Heart left ventricle (tissue), 16 donors: ENCODE measurements around the gene SUGCT. TPM values are rescaled to one million over a fixed set of nuclear protein-coding genes. Genes with fewer than 3 reads are reported as not detected.
"Not testable (repeated sequence)": the region's sequence is repeated elsewhere in the genome, so short reads cannot be mapped to it uniquely, and the experiment has no call there.

Source experiments
- ATAC-seq, 4 donors: fragments of 200-7000 bp; cut with Tn5 transposase; one replicate each; pipeline ENCODE4 v1.9.1; 2020 to 2022; ENCODE audit warnings: moderate library complexity in 4 of 4, mild to moderate bottlenecking in 3 of 4, moderate number of reproducible peaks in 1 of 4
- DNase-seq, 5 donors: peaks; one replicate each; pipeline ENCODE4 v3.0.0-alpha.2; 2020
- H3K27ac ChIP-seq, 12 donors: fragments of 200-600 bp; sonication (generic) in 4 of 12; one replicate each; pipeline versions ENCODE4 v1.5.0 to v1.8.0; 2016 to 2022; ENCODE audit warnings: mild to moderate bottlenecking in 2 of 12
- H3K27me3 ChIP-seq, 9 donors: fragments of 200-600 bp; sonication (generic) in 2 of 9; one replicate each; pipeline versions ENCODE4 v1.5.1 to v1.8.0; 2016 to 2022; ENCODE audit warnings: mild to moderate bottlenecking in 3 of 9
- H3K36me3 ChIP-seq, 9 donors: fragments of 200-600 bp; sonication (generic) in 2 of 9; one replicate each; pipeline versions ENCODE4 v1.5.0 to v1.8.0; 2018 to 2022; ENCODE audit warnings: mild to moderate bottlenecking in 2 of 9
- H3K4me1 ChIP-seq, 12 donors: fragments of 200-600 bp; sonication (generic) in 4 of 12; one replicate each; pipeline versions ENCODE4 v1.5.0 to v1.8.0; 2016 to 2022; ENCODE audit warnings: mild to moderate bottlenecking in 3 of 12
- H3K4me3 ChIP-seq, 12 donors: fragments of 200-600 bp; sonication (generic) in 4 of 12; one replicate each; pipeline versions ENCODE4 v1.5.0 to v1.8.0; 2017 to 2022; ENCODE audit warnings: mild to moderate bottlenecking in 9 of 12, moderate library complexity in 4 of 12
- H3K9me3 ChIP-seq, 12 donors: fragments of 200-600 bp; sonication (generic) in 4 of 12; one replicate each; pipeline versions ENCODE4 v1.5.0 to v1.8.0; 2016 to 2022; ENCODE audit warnings: mild to moderate bottlenecking in 1 of 12
- POLR2A ChIP-seq, 2 donors: fragments of 450-650 bp; IDR thresholded peaks; one replicate each; pipeline ENCODE4 v1.6.1; 2017; ENCODE audit warnings: antibody characterized with exemption in 2 of 2, mild to moderate bottlenecking in 2 of 2, moderate library complexity in 2 of 2
- WGBS, 4 donors: extraction: QIAGEN DNeasy Blood & Tissue Kit in 2 of 4; methylation state at CpG; one replicate each; pipeline versions ENCODE4 v1.1.5 to v1.1.7; 2013 to 2018; 5-methylcytosine and 5-hydroxymethylcytosine counted together
- intact Hi-C, 10 donors: fragments of 100-400 bp; cut with DNase I; formaldehyde crosslinking; loops; one replicate each; pipeline versions ENCODE4 v1.11.1 to v1.14.2; 2022
- polyA plus RNA-seq, 2 donors: library from polyadenylated mRNA; stranded (reverse); fragments of 200-250 nt; gene quantifications; one replicate each; pipeline ENCODE4 v1.2.3, GENCODE V29; 2013
- total RNA-seq, 9 donors: library from RNA; depleted of rRNA in 2 of 9; stranded (reverse); fragments of >200 nt in 2 of 9; fragmentation: NEBNext Ultra II Directional in 3 of 9; extraction: Animal tissue kit (Norgen Biotek cat#: 25700) in 3 of 9; gene quantifications; one replicate each; pipeline versions ENCODE4 v1.1.0 to v1.2.4, GENCODE V29; 2016 to 2023
- TF ChIP-seq, protein P1 (sequence below), 12 donors: fragments of 200-600 bp; sonication (generic) in 4 of 12; IDR thresholded peaks; one replicate each; pipeline versions ENCODE4 v1.5.0 to v1.8.0; 2018 to 2022; ENCODE audit warnings: antibody characterized with exemption in 12 of 12, mild to moderate bottlenecking in 5 of 12
- donor health status: ischemic (EF 13 %, LVEDD 7.1; RV severe dilation, severe dysfunction).
- donor health status: healthy with polysubstance abuse.
- donor health status: DM: no; HTN: yes; CAD: no.
- donor health status: DM: no; HTN: no; CAD: no.
- donor health status: ischemic (EF 25% LVEDD 6.9; RV normal size, moderate dysfunction).
- donor health status: ischemic (EF 25% LVEDD 5.7; RV mildly dilated, moderate dysfunction).
- donor health status: healthy.
- donor health status: DM: yes; HTN: yes; CAD: no.
- donor health status: ischemic (EF 35%, LVEDD 5.7; RV mildly dilated, moderate dysfunction).
- donor health status: nonischemic (EF 11% LVEDD 7.7; RV severe dilation, severe dysfunction).
- donor health status: DM: yes; HTN: yes; CAD: no.
- donor health status: PGD.
- donor health status: ischemic (EF 29% LVEDD 5.4; RV normal size, mild dysfunction).
- donor health status: nonischemic (EF 23%, LVEDD 6.1; RV moderate dilation, normal function).

SUGCT gene
- total and polyA plus RNA-seq, 11 donors, result 1.4 to 7.6 (median 4.4) TPM

DNA sequence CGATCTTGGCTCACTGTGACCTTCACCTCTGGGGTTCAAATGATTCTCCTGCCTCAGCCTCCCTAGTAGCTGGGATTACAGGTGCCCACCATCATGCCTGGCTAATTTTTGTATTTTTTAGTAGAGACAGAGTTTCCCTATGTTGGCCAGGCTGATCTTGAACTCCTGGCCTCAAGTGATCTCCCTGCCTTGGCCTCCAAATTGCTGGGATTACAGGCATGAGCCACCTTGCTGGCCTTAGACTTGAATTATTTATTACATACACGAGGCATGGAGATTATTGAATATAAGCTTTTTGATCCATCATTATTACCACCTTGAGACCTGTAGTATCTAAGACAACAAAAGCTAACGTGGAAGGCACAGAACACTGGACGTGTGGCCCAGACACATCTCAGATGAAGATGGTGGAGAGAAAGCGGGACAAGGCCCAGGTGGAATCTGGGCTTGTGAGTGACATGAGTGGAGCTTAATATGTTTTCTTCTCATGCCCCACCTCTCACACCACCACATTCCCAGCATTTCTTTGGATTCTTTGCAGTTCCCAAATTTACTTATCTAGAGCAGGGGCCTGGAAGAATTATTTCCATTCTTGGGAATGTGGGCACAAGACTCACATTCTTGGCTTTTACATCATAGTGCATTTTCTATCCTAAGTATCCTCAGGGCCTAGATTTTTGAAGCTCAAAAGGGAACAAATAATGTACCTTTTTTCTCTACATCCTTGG, 76.6 kb downstream of the SUGCT start:
- no peaks in the 10 kb centered on the region for H3K4me1 ChIP-seq
- DNase-seq (no peak), ATAC-seq (no peak)
- H3K9me3 ChIP-seq, result no peaks in the 10 kb centered on the region
- TF ChIP-seq, protein P1, sequence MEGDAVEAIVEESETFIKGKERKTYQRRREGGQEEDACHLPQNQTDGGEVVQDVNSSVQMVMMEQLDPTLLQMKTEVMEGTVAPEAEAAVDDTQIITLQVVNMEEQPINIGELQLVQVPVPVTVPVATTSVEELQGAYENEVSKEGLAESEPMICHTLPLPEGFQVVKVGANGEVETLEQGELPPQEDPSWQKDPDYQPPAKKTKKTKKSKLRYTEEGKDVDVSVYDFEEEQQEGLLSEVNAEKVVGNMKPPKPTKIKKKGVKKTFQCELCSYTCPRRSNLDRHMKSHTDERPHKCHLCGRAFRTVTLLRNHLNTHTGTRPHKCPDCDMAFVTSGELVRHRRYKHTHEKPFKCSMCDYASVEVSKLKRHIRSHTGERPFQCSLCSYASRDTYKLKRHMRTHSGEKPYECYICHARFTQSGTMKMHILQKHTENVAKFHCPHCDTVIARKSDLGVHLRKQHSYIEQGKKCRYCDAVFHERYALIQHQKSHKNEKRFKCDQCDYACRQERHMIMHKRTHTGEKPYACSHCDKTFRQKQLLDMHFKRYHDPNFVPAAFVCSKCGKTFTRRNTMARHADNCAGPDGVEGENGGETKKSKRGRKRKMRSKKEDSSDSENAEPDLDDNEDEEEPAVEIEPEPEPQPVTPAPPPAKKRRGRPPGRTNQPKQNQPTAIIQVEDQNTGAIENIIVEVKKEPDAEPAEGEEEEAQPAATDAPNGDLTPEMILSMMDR (IDR thresholded peaks at IDR 0.05), result no peak
- no peak for TF ChIP-seq POLR2A (IDR thresholded peaks at IDR 0.05)
- WGBS, 4 donors, result 86 to 95% (median 90%) methylated on average over 5 of the region's 5 CpGs
- no peaks in the 10 kb centered on the region for H3K36me3 ChIP-seq
- no peak overlapping the region for H3K4me3 ChIP-seq
- no peaks in the 10 kb centered on the region for H3K27me3 ChIP-seq
- no peak overlapping the region for H3K27ac ChIP-seq
- intact Hi-C loops, result loop anchor here in 1 of 10 donors (10.0 kb wide), 1 partner anchor 57 kb away; no protein-coding TSS in a partner anchor

DNA sequence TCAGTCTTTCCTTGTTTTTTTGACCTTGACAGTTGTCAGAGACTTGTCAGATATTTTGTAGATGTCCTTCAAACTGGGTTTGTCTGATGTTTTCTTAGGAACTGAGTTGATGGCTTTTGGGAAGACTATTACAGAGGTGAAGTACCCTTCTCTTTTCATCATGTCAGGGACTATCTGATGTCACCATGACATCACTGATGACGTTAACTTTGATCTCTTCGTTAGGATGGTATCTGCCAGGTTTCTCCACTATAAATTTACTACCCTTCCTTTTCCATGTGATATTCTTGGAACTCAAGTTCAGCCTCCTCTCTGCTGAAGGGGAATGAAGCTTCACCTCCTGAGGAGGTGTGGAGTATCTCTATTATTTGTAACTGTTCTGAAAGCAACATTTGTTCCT, 78.5 kb downstream of the SUGCT start:
- Histone ChIP-seq H3K27me3 (no peaks in the 10 kb centered on the region), H3K9me3 (peaks cover 0 to 2% (median 0%) of the 10 kb centered on the region in 12 donors), H3K36me3 (no peaks in the 10 kb centered on the region), H3K4me1 (no peaks in the 10 kb centered on the region), H3K4me3 (no peak overlapping the region), H3K27ac (no peak overlapping the region)
- intact Hi-C loops, result loop anchor here in 1 of 10 donors (10.0 kb wide), 1 partner anchor 58 kb away; no protein-coding TSS in a partner anchor
- TF ChIP-seq POLR2A (IDR thresholded peaks at IDR 0.05), result no peak
- TF ChIP-seq, protein P1 (IDR thresholded peaks at IDR 0.05), result no peak
- no peak for DNase-seq
- WGBS, 4 donors, result 69 to 86% (median 75%) methylated on average over 2 of the region's 2 CpGs
- ATAC-seq, result no peak

DNA sequence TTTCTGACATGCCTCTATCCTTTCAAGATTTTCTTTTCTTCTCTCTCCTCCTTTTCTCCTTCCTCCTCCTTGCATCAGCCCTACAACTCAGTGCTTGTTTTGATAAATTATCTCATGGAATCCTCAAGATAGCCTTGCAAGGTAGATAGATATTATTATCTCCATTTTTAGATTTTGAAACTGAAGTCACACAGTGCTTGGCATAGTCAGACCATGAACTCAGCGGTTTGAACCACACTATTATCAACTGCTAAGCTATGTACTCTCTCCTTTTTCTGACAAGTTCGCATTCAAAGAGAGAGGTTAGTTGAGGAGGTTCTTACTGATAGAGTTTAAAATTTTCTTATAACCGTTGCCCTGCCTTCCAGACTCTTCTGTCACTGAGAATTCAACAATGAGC, 79.1 kb downstream of the SUGCT start:
- ATAC-seq, result no peak
- 66 to 76% (median 71%) methylated on average over 3 of the region's 3 CpGs for WGBS, 4 donors
- Histone ChIP-seq H3K27me3 (no peaks in the 10 kb centered on the region), H3K27ac (no peak overlapping the region), H3K9me3 (peaks cover 0 to 4% (median 0%) of the 10 kb centered on the region in 12 donors), H3K4me3 (no peak overlapping the region), H3K36me3 (no peaks in the 10 kb centered on the region), H3K4me1 (no peaks in the 10 kb centered on the region)
- no peak for DNase-seq
- TF ChIP-seq POLR2A (IDR thresholded peaks at IDR 0.05), result no peak
- TF ChIP-seq, protein P1 (IDR thresholded peaks at IDR 0.05), result no peak
- intact Hi-C loops, result loop anchor here in 1 of 10 donors (10.0 kb wide), 1 partner anchor 59 kb away; no protein-coding TSS in a partner anchor

DNA sequence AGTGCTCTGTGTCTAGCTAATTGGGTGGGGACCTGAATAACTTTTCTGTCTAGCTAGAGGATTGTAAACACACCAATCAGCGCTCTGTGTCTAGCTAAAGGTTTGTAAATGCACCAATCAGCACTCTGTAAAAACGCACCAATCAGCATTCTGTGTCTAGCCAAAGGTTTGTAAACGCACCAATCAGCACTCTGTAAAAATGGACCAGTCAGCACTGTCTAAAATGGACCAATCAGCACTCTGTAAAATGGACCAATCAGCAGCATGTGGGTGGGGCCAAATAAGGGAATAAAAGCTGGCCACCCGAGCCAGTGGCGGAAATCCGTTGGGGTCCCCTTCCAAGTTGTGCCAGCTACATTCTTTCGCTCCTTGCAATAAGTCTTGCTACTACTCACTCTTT, 83.8 kb downstream of the SUGCT start:
- intact Hi-C loops, result loop anchor here in 1 of 10 donors (10.0 kb wide), 1 partner anchor 64 kb away; no protein-coding TSS in a partner anchor
- not testable (repeated sequence) for ATAC-seq, H3K27ac ChIP-seq

More for the DNA sequence above, 83.8 kb downstream of the SUGCT start:
- H3K4me3 ChIP-seq, DNase-seq, H3K36me3 ChIP-seq, H3K9me3 ChIP-seq, H3K27me3 ChIP-seq, H3K4me1 ChIP-seq: not testable (repeated sequence)
- WGBS, 4 donors, result 92 to 97% (median 96%) methylated on average over 7 of the region's 7 CpGs
